Neural cell (in vitro differentiated cells): ENCODE results near the gene BET1. TPM values are rescaled to one million over a fixed set of nuclear protein-coding genes. Genes with fewer than 3 reads are reported as not detected.
A peak's percentile ranks its signal among the peaks of the same experiment; 100 is the strongest.

Experiments used
- H2AFZ ChIP-seq: fragments of 200-600, 300-800 bp; sonication (generic), shearing (Covaris generic); 2 replicates; pipeline ENCODE4 v1.6.0; 2014; ENCODE audit warnings: low read depth, mild to moderate bottlenecking, antibody characterized with exemption, low read length, moderate library complexity
- H3F3A ChIP-seq: fragments of 200-600 bp; shearing (Covaris generic); 2 replicates; pipeline ENCODE4 v1.6.1; 2016; ENCODE audit warnings: mild to moderate bottlenecking, moderate library complexity, mixed read lengths, antibody characterized with exemption, low read length; ENCODE audit not compliant: insufficient read depth, poor library complexity, severe bottlenecking
- H3K27ac ChIP-seq: fragments of 200-600, 300-800 bp; sonication (generic), shearing (Covaris generic); 2 replicates; pipeline ENCODE4 v1.5.1; 2014; ENCODE audit warnings: mild to moderate bottlenecking, low read length, moderate library complexity
- H3K27me3 ChIP-seq: fragments of 300-800, 200-600 bp; sonication (generic), shearing (Covaris generic); 2 replicates; pipeline ENCODE4 v1.6.0; 2014; ENCODE audit warnings: mild to moderate bottlenecking, low read depth, low read length, moderate library complexity; ENCODE audit not compliant: insufficient read depth
- H3K36me3 ChIP-seq: fragments of 300-800, 200-600 bp; sonication (generic), shearing (Covaris generic); 2 replicates; pipeline ENCODE4 v1.5.1; 2014; ENCODE audit warnings: mild to moderate bottlenecking, antibody characterized with exemption, low read length, moderate library complexity; ENCODE audit not compliant: insufficient read depth
- H3K4me2 ChIP-seq: fragments of 300-800, 200-600 bp; sonication (generic), shearing (Covaris generic); 2 replicates; pipeline ENCODE4 v1.6.0; 2014; ENCODE audit warnings: mild to moderate bottlenecking, low read length
- H3K4me3 ChIP-seq: fragments of 300-800, 200-600 bp; sonication (generic), shearing (Covaris generic); 2 replicates; pipeline ENCODE4 v1.5.1; 2014; ENCODE audit warnings: mild to moderate bottlenecking, low read length, moderate library complexity
- H3K79me2 ChIP-seq: fragments of 200-600 bp; shearing (Covaris generic); replicated peaks from 2 replicates; pipeline ENCODE4 v1.6.0; 2014; ENCODE audit warnings: mild to moderate bottlenecking, low read length, moderate library complexity; ENCODE audit not compliant: insufficient read depth
- H3K9ac ChIP-seq: fragments of 300-800, 200-600 bp; sonication (generic), shearing (Covaris generic); 2 replicates; pipeline ENCODE4 v1.6.1; 2016; ENCODE audit warnings: mild to moderate bottlenecking, low read length, mixed read lengths
- H3K9me2 ChIP-seq: fragments of 200-600 bp; shearing (Covaris generic); 2 replicates; pipeline ENCODE4 v1.6.1; 2016; ENCODE audit warnings: mild to moderate bottlenecking, low read length, mixed read lengths; ENCODE audit not compliant: insufficient read depth
- H3K9me3 ChIP-seq: fragments of 200-600, 300-800 bp; sonication (generic), shearing (Covaris generic); 2 replicates; pipeline ENCODE4 v1.6.1; 2016; ENCODE audit warnings: mild to moderate bottlenecking, mixed run types, low read length, moderate library complexity, mixed read lengths
- H4K20me1 ChIP-seq: fragments of 200-600 bp; shearing (Covaris generic); 2 replicates; pipeline ENCODE4 v1.6.1; 2016; ENCODE audit warnings: mild to moderate bottlenecking, mixed run types; ENCODE audit not compliant: insufficient read depth
- CTCF ChIP-seq: fragments of 450-650 bp; IDR thresholded peaks from 2 replicates; pipeline ENCODE4 v1.5.1; 2014; ENCODE audit warnings: antibody characterized with exemption, mild to moderate bottlenecking, moderate library complexity; ENCODE audit not compliant: poor library complexity, severe bottlenecking
- EP300 ChIP-seq: fragments of 450-650 bp; conservative IDR thresholded peaks from 2 replicates; pipeline ENCODE4 v1.6.1; 2014; ENCODE audit warnings: antibody characterized with exemption, mild to moderate bottlenecking, moderate library complexity; ENCODE audit not compliant: poor library complexity, severe bottlenecking
- EZH2 ChIP-seq: fragments of 200-600, 300-800 bp; shearing (Covaris generic), sonication (generic); IDR thresholded peaks from 2 replicates; pipeline ENCODE4 v1.6.1; 2014; ENCODE audit warnings: antibody characterized with exemption, low read length, borderline replicate concordance, mild to moderate bottlenecking; ENCODE audit not compliant: insufficient read depth, poor library complexity, severe bottlenecking
- MXI1 ChIP-seq: fragments of 450-650 bp; conservative IDR thresholded peaks from 2 replicates; pipeline ENCODE4 v1.6.1; 2014; ENCODE audit warnings: antibody characterized with exemption, mild to moderate bottlenecking; ENCODE audit not compliant: poor library complexity, severe bottlenecking
- POLR2AphosphoS5 ChIP-seq: IDR thresholded peaks from 2 replicates; pipeline ENCODE4 v1.6.1; 2012
- RAD21 ChIP-seq: fragments of 450-650 bp; conservative IDR thresholded peaks from 2 replicates; pipeline ENCODE4 v1.6.1; 2014; ENCODE audit warnings: antibody characterized with exemption, mild to moderate bottlenecking, moderate library complexity
- SMC3 ChIP-seq: fragments of 450-650 bp; conservative IDR thresholded peaks from 2 replicates; pipeline ENCODE4 v1.6.1; 2014; ENCODE audit warnings: antibody characterized with exemption, mild to moderate bottlenecking, moderate library complexity; ENCODE audit not compliant: poor library complexity
- TAF1 ChIP-seq: IDR thresholded peaks from 2 replicates; pipeline ENCODE4 v1.6.1; 2012; ENCODE audit warnings: low read depth
- polyA minus RNA-seq: library from RNA; depleted of rRNA, polyadenylated mRNA; stranded (reverse); fragments of >200 nt; gene quantifications from 2 replicates; pipeline ENCODE4 v1.2.3, GENCODE V29; 2014
- polyA plus RNA-seq: library from polyadenylated mRNA; depleted of rRNA; stranded (reverse); fragments of >200 nt; gene quantifications from 2 replicates; pipeline ENCODE4 v1.2.3, GENCODE V29; 2014
- TF ChIP-seq, protein P1 (sequence below): IDR thresholded peaks from 2 replicates; pipeline ENCODE4 v1.6.1; 2012; ENCODE audit warnings: borderline replicate concordance

The BET1 gene, protein sequence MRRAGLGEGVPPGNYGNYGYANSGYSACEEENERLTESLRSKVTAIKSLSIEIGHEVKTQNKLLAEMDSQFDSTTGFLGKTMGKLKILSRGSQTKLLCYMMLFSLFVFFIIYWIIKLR
- polyA plus RNA-seq, result 49.6 and 49.9 TPM in 2 replicates
- 36.0 and 39.8 TPM in 2 replicates for polyA minus RNA-seq

- H3K9me3 ChIP-seq, result no peaks in the 10 kb centered on the region
- peaks cover 31% of the 10 kb centered on the region for H3K79me2 ChIP-seq
- H3K9me2 ChIP-seq, result no peaks in the 10 kb centered on the region
- no peaks in the 10 kb centered on the region for H3F3A ChIP-seq
- no peaks in the 10 kb centered on the region for H3K27me3 ChIP-seq
- H3K36me3 ChIP-seq, result no peaks in the 10 kb centered on the region
- H4K20me1 ChIP-seq, result no peaks in the 10 kb centered on the region
- peak within 1 kb of the TSS; percentile 96 for H2AFZ ChIP-seq
- peak within 1 kb of the TSS; percentile 79 for H3K9ac ChIP-seq
- peak within 1 kb of the TSS; percentile 88 for H3K4me3 ChIP-seq
- H3K27ac ChIP-seq, result peak within 1 kb of the TSS; percentile 57
- H3K4me2 ChIP-seq, result peak within 1 kb of the TSS; percentile 78
- TF ChIP-seq EZH2 (no peak), RAD21 (peak; percentile 13), SMC3 (peak; percentile 57), TAF1 (no peak), POLR2AphosphoS5 (peak; percentile 83), MXI1 (peak; percentile 81), EP300 (peak; percentile 11)
Measured at GRCh38 chr7:94004024-94004951, at the start of gene BET1. Gene BET1 (minus strand): TSS chr7:94004355. CDS start chr7:94004216, 139 bp downstream.

DNA sequence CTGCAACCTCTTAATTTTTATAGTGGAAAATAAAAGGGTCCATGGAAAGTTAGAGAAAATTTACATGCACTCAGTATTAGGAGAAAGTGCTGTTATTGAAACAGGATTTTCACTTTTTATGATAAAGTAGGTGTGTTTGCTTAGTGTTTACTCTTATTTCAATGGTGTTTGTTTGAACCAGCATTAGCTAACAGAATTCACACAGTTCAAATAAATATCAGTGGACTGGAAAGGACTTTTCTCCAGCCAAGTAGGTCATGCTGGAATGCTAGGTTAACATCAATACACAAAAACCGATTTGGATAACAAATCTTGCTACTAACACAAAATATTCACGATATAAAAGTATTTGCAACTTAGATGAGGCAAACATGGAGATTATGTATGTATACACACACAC, 49.4 kb upstream of the BET1 start:
- Histone ChIP-seq H2AFZ (no peak overlapping the region), H3K27ac (no peak overlapping the region), H3K9me3 (no peaks in the 10 kb centered on the region), H3K4me3 (no peak overlapping the region), H3K79me2 (no peaks in the 10 kb centered on the region), H3K27me3 (no peaks in the 10 kb centered on the region), H3K36me3 (no peaks in the 10 kb centered on the region), H3F3A (no peaks in the 10 kb centered on the region), H3K9me2 (no peaks in the 10 kb centered on the region), H3K9ac (no peak overlapping the region), H4K20me1 (no peaks in the 10 kb centered on the region), H3K4me2 (no peak overlapping the region)
- no peak for TF ChIP-seq EP300
- TF ChIP-seq MXI1, result no peak
- no peak for TF ChIP-seq SMC3
- no peak for TF ChIP-seq TAF1
- TF ChIP-seq RAD21, result no peak
- no peak for TF ChIP-seq EZH2
- TF ChIP-seq CTCF, result no peak
- TF ChIP-seq, protein P1, sequence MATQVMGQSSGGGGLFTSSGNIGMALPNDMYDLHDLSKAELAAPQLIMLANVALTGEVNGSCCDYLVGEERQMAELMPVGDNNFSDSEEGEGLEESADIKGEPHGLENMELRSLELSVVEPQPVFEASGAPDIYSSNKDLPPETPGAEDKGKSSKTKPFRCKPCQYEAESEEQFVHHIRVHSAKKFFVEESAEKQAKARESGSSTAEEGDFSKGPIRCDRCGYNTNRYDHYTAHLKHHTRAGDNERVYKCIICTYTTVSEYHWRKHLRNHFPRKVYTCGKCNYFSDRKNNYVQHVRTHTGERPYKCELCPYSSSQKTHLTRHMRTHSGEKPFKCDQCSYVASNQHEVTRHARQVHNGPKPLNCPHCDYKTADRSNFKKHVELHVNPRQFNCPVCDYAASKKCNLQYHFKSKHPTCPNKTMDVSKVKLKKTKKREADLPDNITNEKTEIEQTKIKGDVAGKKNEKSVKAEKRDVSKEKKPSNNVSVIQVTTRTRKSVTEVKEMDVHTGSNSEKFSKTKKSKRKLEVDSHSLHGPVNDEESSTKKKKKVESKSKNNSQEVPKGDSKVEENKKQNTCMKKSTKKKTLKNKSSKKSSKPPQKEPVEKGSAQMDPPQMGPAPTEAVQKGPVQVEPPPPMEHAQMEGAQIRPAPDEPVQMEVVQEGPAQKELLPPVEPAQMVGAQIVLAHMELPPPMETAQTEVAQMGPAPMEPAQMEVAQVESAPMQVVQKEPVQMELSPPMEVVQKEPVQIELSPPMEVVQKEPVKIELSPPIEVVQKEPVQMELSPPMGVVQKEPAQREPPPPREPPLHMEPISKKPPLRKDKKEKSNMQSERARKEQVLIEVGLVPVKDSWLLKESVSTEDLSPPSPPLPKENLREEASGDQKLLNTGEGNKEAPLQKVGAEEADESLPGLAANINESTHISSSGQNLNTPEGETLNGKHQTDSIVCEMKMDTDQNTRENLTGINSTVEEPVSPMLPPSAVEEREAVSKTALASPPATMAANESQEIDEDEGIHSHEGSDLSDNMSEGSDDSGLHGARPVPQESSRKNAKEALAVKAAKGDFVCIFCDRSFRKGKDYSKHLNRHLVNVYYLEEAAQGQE, result no peak
- no peak for TF ChIP-seq POLR2AphosphoS5
